Mesenteric fat pad (tissue), 1 donor: Measurements from ENCODE around the gene ULK3. TPM values are rescaled to one million over a fixed set of nuclear protein-coding genes. Genes with fewer than 3 reads are reported as not detected.

Experiments used
- DNase-seq: peaks from one replicate; pipeline ENCODE4 v3.0.0-alpha.2; 2020; ENCODE audit warnings: low spot score
- total RNA-seq: library from RNA; stranded (reverse); fragmentation: NEBNext Ultra II Directional; extraction: Animal tissue kit (Norgen Biotek cat#: 25700); gene quantifications from one replicate; pipeline ENCODE4 v1.2.1, GENCODE V29; 2021
- donor health status: DM: yes; HTN: yes; CAD: no.

The ULK3 gene
- total RNA-seq, 1 donor from 2014 or later: 31.5 TPM

- DNase-seq: no peak
Measured at GRCh38 chr15:74840851-74841775, 1.8 kb downstream of the ULK3 start.

GRCh38 chr15:74839526-74840395 lies 3.2 kb downstream of the ULK3 start:
- DNase-seq: no peak

GRCh38 chr15:74838746-74839525 lies 4.0 kb downstream of the ULK3 start:
- DNase-seq: no peak

GRCh38 chr15:74838137-74838516 lies 4.8 kb downstream of the ULK3 start:
- no peak for DNase-seq

GRCh38 chr15:74837482-74838136 lies 5.3 kb downstream of the ULK3 start:
- no peak for DNase-seq

GRCh38 chr15:74836846-74837245 lies 6.1 kb downstream of the ULK3 start:
- no peak for DNase-seq

- no peak for DNase-seq
Measured at GRCh38 chr15:74835312-74835823, 7.6 kb downstream of the ULK3 start.

GRCh38 chr15:74833376-74834107 lies 9.4 kb downstream of the ULK3 start:
- no peak for DNase-seq

- no peak for DNase-seq
Measured at GRCh38 chr15:74832826-74833225, 10.1 kb downstream of the ULK3 start.

- no peak for DNase-seq
Measured at GRCh38 chr15:74831813-74832495, 11.0 kb downstream of the ULK3 start.

- no peak for DNase-seq
Measured at GRCh38 chr15:74830868-74831267, 12.1 kb downstream of the ULK3 start.

GRCh38 chr15:74829991-74830390 lies 13.0 kb downstream of the ULK3 start:
- no peak for DNase-seq

- no peak for DNase-seq
Measured at GRCh38 chr15:74829486-74829885, 13.5 kb downstream of the ULK3 start.

- DNase-seq: no peak
Measured at GRCh38 chr15:74828835-74829234, 14.1 kb downstream of the ULK3 start.

GRCh38 chr15:74827614-74828013 lies 15.3 kb downstream of the ULK3 start:
- no peak for DNase-seq

- no peak for DNase-seq
Measured at GRCh38 chr15:74826921-74827320, 16.0 kb downstream of the ULK3 start.

- DNase-seq: no peak
Measured at GRCh38 chr15:74826364-74826819, 16.6 kb downstream of the ULK3 start, which contains the start of gene CPLX3. CPLX3 (plus strand) TSS chr15:74826627; CDS start chr15:74826704, 77 bp downstream.

GRCh38 chr15:74825866-74826265 lies 17.1 kb downstream of the ULK3 start:
- no peak for DNase-seq

GRCh38 chr15:74824976-74825375 lies 18.0 kb downstream of the ULK3 start:
- no peak for DNase-seq
